ENCODE data around the gene PPP1R18. TPM values are rescaled to one million over a fixed set of nuclear protein-coding genes. Genes with fewer than 3 reads are reported as not detected.

Gene PPP1R18
- total and polyA plus RNA-seq, 9 of the 15 experiments (the other 6 are each of a cell fraction or from before 2014, with no cell fraction given) = 12.0 to 99.2 (median 42.6) TPM

DNA sequence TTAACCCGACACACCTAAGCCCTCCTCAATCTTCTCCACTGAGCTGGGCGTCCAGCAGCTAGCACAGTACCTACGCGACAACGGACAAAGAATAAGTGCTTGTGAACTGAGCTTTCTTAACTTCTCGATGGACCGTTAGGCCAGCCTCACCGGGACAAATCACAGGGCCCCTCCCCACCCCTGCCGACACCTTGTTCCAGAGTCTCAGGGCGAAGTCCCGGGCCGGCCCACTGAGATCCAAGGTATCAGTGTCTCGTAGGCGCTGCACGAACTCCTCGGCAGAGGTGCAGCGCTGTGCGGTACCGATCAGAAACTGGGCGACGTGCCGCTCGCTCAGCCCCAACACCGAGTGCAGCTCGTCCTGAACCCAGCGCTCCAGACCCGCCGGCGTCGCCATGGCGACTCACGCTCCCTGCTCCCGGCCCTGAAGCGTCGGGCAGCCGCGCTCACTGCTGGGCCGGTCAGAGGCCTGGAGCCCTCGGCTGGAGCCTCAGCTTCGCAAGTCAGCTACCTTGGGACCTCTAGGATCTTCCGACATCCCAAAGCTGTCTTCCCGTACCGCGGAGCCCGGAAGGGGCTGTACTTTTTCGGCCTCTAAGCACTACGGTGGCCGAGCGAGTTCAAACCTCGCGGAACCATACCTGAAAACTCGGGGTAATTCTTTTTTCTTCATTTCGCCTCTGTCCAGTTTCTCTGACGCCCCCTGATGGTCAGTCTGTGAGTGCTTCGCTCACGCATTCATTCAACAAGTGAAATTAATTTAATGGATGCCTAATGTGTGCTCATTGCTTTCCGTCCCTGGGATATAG, 13.8 kb downstream of the PPP1R18 start, which contains the start of gene DHX16 (continued):
- no peak for TF ChIP-seq ZNF23 (CRISPR knock-in tag; IDR thresholded peaks at IDR 0.05)
- peak in 1 of 2 experiments; percentile 75; a peak in 2 of 4 replicates for TF ChIP-seq TBL1XR1 (IDR thresholded peaks at IDR 0.05; ENCODE audit: low read length in 2 of 2)
- TF ChIP-seq, protein P1, sequence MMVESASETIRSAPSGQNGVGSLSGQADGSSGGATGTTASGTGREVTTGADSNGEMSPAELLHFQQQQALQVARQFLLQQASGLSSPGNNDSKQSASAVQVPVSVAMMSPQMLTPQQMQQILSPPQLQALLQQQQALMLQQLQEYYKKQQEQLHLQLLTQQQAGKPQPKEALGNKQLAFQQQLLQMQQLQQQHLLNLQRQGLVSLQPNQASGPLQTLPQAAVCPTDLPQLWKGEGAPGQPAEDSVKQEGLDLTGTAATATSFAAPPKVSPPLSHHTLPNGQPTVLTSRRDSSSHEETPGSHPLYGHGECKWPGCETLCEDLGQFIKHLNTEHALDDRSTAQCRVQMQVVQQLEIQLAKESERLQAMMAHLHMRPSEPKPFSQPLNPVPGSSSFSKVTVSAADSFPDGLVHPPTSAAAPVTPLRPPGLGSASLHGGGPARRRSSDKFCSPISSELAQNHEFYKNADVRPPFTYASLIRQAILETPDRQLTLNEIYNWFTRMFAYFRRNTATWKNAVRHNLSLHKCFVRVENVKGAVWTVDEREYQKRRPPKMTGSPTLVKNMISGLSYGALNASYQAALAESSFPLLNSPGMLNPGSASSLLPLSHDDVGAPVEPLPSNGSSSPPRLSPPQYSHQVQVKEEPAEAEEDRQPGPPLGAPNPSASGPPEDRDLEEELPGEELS (CRISPR knock-in tag; IDR thresholded peaks at IDR 0.05; ENCODE audit: borderline replicate concordance) = peak; percentile 91
- no peak for TF ChIP-seq MAFG (tag; conservative IDR thresholded peaks at IDR 0.05)
- TF ChIP-seq, protein P2, sequence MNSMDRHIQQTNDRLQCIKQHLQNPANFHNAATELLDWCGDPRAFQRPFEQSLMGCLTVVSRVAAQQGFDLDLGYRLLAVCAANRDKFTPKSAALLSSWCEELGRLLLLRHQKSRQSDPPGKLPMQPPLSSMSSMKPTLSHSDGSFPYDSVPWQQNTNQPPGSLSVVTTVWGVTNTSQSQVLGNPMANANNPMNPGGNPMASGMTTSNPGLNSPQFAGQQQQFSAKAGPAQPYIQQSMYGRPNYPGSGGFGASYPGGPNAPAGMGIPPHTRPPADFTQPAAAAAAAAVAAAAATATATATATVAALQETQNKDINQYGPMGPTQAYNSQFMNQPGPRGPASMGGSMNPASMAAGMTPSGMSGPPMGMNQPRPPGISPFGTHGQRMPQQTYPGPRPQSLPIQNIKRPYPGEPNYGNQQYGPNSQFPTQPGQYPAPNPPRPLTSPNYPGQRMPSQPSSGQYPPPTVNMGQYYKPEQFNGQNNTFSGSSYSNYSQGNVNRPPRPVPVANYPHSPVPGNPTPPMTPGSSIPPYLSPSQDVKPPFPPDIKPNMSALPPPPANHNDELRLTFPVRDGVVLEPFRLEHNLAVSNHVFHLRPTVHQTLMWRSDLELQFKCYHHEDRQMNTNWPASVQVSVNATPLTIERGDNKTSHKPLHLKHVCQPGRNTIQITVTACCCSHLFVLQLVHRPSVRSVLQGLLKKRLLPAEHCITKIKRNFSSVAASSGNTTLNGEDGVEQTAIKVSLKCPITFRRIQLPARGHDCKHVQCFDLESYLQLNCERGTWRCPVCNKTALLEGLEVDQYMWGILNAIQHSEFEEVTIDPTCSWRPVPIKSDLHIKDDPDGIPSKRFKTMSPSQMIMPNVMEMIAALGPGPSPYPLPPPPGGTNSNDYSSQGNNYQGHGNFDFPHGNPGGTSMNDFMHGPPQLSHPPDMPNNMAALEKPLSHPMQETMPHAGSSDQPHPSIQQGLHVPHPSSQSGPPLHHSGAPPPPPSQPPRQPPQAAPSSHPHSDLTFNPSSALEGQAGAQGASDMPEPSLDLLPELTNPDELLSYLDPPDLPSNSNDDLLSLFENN (IDR thresholded peaks at IDR 0.05; ENCODE audit: low read depth in 2 of 2, low read length in 2 of 2) = peak in 1 of 2 experiments; percentile 58; a peak in 1 of 4 replicates
- TF ChIP-seq BACH1 (tag; IDR thresholded peaks at IDR 0.05) = no peak
- peak; percentile 88 for TF ChIP-seq KLF16 (IDR thresholded peaks at IDR 0.05)
- TF ChIP-seq MGA (IDR thresholded peaks at IDR 0.05) = no peak
- no peak for TF ChIP-seq HMG20A (CRISPR knock-in tag; conservative IDR thresholded peaks at IDR 0.05)
